HG03469 (cell line): ENCODE results near the gene JMJD7.

Source experiments
- ATAC-seq: cut with Tn5 transposase; IDR thresholded peaks from one replicate; pipeline ENCODE4 v1.9.1; 2021; ENCODE audit warnings: mild to moderate bottlenecking, moderate library complexity, moderate number of reproducible peaks; ENCODE audit not compliant: unreplicated experiment

The JMJD7 gene

GRCh38 chr15:41798607-41799487, 29.0 kb upstream of the JMJD7 start:
- no peak for ATAC-seq

DNA sequence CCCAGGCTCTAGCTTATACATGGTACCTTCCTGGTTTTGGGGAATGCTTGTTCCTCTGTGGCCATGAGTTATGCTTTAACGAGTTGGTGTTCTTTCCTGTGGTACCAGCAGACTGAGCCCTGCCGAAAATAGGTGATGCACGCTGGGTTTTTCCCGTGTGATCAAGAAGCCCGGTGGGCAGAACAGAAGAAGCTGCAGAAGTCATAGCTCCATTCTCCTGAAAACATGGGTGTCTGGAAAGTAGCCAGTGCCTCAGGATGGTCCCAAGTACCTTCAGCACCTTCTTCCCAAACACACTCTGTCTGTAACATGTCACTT, 28.4 kb upstream of the JMJD7 start:
- no peak for ATAC-seq

DNA sequence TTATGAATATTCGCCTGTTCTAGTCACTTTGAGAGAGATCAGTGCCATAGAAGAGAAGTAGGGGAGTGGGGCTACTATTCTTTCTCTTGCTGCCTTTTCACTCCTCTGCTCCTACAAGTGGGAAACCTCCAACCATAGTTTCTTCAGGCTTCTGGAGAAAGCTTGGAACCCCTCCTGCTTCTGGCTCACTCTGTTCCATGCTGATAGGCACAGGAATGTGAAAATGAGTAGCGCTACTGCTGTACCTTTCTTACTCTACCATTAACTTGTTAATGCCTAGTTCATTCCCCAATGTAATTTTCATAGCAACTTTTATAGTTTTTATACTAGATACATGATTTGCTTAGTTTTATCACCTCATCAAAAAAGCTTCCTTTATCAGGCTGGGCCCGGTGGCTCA, 26.7 kb upstream of the JMJD7 start:
- no peak for ATAC-seq

GRCh38 chr15:41801850-41802455, 25.9 kb upstream of the JMJD7 start:
- ATAC-seq = no peak

DNA sequence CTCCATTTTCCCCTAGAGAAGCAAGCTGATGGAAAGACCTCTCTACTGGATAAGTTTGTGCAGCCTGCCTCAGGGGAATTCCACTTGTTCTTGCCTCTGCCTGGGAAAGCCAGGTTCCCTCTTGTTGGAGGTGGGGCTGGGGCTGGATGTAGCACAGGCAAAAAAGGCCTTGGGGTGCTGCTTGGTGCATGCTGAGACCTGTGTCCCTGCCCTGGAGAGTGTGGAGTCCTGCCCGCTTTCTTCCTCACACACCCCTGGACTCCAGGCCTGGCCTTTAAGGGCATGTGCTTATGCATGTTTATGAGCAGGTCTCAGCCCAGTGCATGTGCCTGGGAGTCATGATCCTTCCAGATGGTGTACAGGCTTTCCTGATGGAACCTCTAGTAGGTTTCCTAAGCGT, 23.5 kb upstream of the JMJD7 start:
- ATAC-seq = no peak

- no peak for ATAC-seq
Measured at GRCh38 chr15:41804916-41805666, 22.8 kb upstream of the JMJD7 start.

DNA sequence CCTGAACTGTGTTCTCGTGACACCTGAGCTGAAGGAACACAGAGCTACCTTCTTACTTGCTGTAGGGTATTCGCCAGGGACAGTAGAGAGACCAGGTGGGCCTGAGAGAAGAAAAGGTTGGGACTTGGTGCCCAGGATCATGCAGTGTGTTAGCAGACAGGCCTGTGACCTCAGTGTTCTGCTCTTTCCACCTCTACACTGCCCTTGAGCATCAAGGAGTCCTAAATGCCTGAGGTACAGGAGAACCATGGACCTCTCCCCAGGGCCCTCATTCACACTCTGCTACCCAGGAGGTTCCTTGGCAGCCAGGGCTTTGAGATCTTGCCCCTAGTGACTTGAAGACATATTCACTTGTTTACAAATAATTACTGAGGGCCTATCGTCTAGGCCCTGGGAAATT, 22.2 kb upstream of the JMJD7 start:
- ATAC-seq = no peak

DNA sequence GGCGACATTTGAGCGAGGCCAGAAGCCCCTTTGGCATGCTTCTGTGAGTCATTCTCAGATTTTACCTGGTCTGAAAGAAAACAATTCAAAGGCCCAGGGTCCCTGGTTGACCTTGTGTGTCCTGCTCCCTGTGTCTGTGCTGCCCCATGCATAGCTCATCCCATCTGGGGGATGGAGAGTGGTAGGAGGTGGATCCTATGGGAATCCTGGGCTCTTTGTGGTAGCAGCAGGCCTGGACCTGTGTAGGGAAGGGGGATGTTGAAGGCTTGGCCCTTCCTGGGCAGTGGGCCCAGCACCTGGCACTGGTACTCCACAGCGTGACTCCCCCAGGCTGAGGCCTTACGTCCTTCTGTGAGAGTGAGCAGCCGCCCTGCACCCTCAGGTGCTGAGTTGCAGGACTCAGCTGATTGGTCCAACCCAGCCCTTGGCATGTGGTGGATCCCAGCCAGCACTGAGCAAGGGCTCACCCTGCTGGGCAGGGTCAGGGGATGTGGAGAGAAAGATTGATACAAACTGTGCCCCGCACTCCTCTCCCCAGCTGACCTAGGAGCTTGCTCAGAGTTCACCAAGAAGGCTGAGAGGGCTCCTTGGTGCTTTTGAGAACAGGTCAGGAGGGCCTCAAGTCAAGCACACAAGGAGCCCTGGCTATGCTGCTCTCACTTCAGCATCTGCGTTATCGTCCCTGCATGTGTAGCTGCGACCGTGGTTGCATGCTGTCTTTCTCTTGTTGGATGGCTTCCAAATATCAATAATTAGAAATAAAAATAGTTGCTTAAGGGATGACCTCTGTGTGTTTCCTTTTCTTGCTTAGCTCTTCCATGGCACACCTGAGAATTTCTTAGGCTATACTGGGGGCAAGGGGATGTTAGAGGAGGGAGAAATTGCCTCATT, 21.4 kb upstream of the JMJD7 start:
- no peak for ATAC-seq

GRCh38 chr15:41809121-41809520, 18.8 kb upstream of the JMJD7 start:
- no peak for ATAC-seq

GRCh38 chr15:41809526-41810220, 18.2 kb upstream of the JMJD7 start:
- ATAC-seq = no peak

- ATAC-seq = no peak
Measured at GRCh38 chr15:41810651-41811431, 17.1 kb upstream of the JMJD7 start.

GRCh38 chr15:41811432-41812195, 16.3 kb upstream of the JMJD7 start:
- ATAC-seq = no peak

- no peak for ATAC-seq
Measured at GRCh38 chr15:41812820-41813375, 15.0 kb upstream of the JMJD7 start.

- ATAC-seq = no peak
Measured at GRCh38 chr15:41813426-41813825, 14.5 kb upstream of the JMJD7 start.

DNA sequence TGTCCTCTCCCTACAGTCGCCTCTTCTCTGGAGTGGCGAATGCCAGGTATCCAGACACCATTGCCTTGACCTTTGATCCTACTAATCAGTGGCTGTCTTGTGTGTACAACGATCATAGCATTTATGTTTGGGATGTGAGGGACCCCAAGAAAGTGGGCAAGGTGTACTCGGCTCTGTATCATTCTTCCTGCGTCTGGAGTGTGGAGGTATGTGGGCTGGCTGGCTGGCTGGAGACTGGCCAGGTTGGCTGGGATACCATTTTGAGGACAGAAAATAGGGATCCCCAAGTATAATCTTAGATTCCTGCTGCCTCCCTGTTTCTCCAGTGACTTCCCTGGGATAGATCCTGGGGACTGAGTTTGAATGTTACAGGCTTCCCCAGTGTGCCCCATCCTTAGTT, 13.4 kb upstream of the JMJD7 start:
- ATAC-seq = no peak

DNA sequence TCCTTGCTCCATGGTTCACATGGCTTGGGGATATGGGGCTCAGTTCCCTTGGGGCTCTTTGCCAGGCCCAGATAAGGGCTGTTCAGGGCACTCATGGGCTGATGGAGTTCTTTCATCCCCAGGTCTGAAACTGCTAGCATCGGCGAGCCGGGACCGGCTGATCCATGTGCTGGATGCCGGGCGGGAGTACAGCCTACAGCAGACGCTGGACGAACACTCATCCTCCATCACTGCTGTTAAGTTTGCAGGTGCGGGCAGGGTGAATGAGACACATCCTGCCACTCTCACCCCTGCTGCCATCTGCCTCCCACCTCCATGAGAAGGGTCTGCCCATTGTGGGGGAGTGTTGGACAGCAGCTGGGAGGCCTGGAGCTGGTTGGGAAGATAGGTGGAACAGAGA, 11.1 kb upstream of the JMJD7 start:
- ATAC-seq = no peak

GRCh38 chr15:41817327-41817726, 10.6 kb upstream of the JMJD7 start:
- no peak for ATAC-seq

GRCh38 chr15:41817781-41818180, 10.1 kb upstream of the JMJD7 start:
- ATAC-seq = no peak
